HG03521 (cell line): Measurements from ENCODE around the gene TRIM38.
"Not testable (repeated sequence)": the region's sequence is repeated elsewhere in the genome, so short reads cannot be mapped to it uniquely, and the experiment has no call there.

Experiments used
- ATAC-seq: cut with Tn5 transposase; IDR thresholded peaks from one replicate; pipeline ENCODE4 v1.9.1; 2021; ENCODE audit warnings: mild to moderate bottlenecking, moderate library complexity; ENCODE audit not compliant: unreplicated experiment

TRIM38 gene, protein sequence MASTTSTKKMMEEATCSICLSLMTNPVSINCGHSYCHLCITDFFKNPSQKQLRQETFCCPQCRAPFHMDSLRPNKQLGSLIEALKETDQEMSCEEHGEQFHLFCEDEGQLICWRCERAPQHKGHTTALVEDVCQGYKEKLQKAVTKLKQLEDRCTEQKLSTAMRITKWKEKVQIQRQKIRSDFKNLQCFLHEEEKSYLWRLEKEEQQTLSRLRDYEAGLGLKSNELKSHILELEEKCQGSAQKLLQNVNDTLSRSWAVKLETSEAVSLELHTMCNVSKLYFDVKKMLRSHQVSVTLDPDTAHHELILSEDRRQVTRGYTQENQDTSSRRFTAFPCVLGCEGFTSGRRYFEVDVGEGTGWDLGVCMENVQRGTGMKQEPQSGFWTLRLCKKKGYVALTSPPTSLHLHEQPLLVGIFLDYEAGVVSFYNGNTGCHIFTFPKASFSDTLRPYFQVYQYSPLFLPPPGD

DNA sequence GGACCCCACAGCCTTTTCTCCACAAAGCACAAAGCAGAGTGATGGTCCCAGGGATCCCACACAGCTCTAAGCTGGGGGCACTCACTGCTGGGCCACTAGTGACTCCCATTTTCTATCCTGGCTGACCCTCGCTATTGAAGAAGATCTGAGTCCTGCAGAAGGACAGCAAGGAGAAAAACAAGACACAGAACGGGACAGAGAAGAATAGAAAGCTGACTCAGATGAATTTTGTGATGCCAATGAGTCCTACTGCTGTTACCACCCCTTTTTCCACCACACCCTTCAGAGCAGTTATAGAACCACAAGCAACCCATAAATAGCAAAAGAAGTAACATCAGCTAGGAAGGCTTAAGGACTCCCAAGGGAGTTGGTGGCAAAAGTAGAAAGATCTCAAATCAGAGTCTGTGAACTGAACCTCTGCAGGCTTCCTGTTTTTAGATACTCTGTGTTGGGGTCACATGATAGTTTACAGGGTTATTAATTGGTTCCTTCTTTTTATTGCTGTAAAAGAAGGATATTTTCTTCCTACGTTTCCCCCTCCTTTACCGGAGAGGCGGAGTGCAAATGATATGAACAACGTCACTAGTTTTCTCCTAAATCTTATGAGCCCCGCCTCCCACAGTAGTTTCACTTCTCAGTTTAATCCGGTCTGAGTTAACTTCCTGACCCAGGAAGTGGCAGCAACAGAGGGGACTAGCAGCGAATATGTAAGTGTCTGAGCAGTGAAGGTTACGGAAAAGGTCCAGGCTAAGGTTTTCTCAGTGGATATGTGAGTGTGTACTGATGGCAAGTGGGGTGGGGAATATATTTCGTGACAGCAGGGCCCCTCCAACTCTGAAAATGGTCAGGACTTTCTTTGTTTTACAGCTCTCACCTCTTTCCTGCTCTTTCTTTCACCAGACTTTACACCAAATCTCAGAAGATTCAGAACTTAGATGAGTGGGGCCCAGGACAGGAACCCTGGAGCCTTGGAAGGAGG lies at the start of gene TRIM38:
TRIM38 (plus strand) TSS at position 654 of the 979 bp plus-strand sequence. CDS start 3,721 bp downstream, outside the sequence.
- ATAC-seq, result peak; percentile 69

DNA sequence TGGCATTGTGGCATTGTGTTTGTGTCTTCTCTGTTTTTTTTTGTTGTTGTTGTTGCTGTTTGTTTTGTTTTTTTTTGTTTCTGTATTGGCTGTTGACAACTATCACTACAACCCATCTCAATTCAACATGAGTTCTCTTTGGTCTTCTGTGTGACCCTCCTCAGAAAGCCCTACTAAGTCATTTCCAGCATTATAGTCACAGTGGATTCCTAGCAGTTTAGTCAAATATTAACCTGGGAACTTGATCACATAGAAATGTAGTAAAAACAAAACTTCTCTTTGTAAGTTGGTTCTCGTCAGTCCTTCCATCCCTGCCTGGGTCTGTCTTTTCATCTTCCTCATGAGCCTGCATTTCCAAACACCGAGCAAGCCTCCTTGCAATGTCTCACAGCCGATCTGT lies 48.9 kb upstream of the TRIM38 start:
- ATAC-seq, result no peak

DNA sequence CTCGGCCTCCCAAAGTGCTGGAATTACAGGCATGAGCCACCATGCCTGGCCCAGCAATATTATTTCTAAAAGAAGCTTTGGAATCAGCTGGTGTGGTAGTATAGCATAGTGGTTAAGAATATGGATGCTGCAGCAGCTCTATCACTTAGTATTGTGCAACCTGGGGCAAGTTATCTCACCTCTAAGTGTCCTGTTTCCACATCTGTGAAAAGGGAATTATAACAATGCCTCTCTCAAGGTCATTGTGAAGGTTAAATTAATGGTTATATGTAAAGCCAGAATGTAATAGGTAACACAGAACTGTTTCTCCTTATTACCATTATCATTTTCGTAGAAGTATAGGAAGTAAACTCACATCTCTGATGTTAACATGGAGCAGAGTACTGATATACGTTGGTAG lies 46.3 kb upstream of the TRIM38 start:
- no peak for ATAC-seq

DNA sequence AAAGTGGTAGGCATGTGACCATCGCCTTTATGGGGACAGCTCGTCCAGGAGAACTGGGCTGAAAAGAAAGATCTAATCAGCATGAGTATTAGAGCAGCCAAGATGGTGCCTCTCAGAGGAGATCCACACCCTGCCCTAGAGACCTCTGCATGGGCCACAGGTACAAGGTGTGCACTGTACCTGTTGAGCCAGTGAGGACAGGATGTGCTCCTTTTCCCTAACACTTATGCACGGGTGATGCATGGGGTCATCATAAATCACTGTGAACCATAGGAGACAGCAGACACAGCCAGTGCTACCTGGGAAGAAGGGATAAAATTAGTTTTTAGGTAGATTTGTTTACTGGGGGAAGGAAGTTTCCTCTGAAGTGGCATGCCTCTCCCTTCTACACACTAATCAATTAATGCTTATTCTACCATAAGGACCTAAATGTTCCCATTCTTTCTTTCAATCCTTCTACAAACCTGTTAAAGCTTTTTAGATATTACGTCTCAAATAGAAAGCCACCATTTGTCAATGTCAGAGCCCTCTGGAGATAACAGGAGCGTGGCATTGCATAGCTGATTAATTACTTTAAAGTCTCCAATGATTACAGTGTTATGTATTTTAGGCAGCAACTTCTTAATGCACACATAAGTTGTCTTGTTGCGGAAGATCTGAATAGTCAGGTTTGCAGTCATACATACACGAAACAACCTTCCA lies 45.7 kb upstream of the TRIM38 start:
- ATAC-seq, result no peak

DNA sequence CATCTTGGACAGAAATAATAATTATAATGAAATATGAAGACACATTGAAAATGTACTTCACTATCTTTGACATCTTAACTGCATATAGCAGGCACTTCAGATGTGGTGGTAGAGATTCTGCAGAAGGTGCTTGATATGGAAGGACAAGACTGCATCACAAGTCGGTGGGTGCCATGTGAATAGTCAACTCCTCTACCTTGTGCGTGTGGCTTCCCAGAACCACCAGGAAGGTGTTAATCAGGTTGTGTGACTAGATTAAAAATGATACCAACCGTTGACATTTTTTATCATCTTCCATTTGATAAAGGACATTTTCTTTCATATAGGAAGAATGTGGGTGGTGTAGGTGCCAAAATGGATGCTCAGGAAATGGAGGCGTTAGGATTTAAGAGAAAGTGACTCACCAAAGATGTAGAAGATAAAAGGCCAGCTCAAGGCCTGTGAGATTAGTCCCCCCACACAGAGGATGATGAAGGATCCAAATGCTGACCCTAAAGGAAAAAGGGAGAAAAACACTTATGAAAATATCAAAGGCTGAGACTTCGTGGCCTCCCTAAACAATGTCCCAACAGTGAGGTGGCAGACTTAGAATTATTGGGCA lies 44.4 kb upstream of the TRIM38 start:
- no peak for ATAC-seq

DNA sequence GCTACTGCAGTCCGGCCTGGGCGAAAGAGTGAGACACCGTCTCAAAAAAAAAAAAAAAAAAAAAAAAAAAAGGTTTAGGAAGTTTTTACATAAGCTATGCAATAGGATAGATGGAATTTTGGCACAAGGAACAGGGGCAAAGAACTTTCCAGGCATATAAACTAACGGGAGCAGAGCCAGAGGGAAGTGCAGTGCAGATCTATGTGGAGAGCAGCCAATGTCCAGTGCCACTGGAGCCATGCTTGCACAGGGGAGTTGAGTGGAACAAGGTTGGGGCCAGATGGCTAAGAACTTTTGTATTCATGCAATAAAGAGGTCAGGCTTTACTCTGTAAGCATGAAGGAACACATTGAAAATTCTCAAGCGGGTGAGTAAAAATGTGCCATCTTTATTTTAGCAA lies 42.9 kb upstream of the TRIM38 start:
- ATAC-seq, result no peak

DNA sequence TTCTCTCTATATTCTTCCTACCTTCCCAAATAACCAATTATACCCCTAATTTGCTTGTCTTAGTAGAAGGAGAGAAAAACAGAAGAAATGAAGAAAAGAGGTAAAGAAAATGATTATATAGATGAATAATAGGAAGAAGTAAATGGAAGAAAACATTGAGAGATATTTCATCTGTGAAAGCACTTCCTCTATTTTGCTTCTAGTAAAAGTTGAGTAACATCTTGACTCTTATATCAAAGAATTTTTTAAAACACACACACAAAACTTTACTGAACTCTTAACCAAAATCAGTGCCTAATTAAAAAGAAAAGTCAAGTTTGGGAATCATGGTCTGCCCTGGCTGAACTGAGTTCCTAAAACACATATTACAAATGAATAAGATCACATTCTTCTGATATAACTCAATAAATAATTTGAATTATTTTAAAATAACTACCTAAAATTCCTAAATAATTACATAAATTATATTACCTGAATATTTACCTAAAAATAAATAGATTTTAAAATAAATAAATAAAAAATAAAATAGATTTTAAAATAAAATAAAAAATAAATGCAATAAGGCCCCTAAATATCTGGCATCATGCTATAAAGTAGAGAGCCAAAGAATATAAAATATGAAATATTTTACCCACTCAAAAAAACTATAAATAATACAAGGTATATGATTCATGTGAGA lies 40.9 kb upstream of the TRIM38 start:
- no peak for ATAC-seq

DNA sequence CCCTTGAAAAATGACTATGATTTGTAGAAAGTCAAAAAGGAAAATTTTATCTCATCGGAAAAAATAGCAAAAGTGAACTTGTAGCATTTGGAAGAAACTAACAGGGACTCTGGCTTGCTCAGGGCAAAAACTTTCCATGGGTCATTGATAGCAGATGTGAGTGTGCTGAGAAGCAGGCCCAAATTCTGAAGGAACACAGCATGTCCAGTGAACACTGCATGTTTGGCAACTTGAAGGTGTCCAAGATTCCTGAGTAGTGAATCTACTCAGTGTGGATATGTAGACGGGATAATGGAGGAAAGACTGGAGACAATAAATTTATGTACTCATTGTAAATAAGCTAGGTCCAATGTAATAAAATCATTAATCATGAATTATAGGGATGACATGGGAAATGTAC lies 40.3 kb upstream of the TRIM38 start:
- no peak for ATAC-seq

DNA sequence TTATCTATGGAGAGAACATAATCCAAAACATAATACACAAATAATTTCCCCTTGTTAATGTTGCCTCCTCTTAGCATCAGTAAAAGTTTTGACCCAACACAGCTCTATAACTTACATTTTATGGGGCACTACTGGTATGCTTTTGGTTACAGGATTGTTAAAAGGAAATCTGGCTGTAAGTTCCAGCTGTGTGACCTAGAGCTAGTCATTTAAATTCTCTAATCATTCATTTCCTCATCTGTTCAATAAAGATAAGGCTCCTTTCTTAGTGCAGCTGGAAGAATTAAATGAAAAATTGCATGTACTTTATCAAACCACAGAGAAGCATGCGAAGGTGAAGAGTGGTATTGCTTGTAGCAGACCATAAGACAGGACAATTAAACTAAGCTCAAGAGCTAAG lies 36.7 kb upstream of the TRIM38 start:
- no peak for ATAC-seq

DNA sequence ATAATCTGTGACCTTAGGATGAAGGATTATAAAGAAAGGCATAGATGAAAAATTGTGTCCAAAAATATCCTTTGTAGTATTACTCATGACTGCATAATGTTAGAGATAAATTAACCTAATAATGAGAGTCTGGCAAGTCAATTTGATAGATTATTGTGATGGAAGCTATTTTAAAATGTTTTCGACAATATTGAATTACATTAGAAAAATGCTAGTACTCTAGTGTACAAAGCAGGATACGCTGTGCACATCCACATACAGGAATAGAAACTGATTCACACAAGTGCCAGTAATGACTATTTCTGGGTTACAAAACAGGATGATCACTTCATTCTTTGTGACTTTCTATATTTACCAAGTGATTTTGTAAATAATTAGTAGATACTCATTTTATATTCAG lies 35.4 kb upstream of the TRIM38 start:
- ATAC-seq, result no peak

DNA sequence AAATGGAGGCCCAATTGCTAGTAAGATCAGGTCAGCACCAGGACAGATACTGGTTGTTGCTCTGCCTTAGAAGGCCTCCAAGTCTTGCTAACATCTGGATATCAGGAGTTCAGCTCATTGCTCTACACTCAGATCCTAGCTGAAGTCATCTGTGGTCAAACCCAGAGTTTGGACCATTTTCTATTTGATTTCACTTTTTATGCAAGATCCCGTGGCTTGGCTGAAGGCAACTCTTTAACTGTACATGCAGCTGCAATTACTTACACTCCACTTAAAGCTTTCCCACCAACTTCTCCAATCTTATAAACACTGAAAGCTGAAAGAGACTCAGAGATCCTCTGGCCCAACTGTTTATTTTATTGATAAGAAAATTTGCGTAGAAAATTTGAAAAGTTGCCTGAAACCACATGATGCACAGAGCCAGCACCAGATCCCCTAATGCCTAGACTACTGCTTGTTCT lies 34.8 kb upstream of the TRIM38 start:
- ATAC-seq, result no peak

DNA sequence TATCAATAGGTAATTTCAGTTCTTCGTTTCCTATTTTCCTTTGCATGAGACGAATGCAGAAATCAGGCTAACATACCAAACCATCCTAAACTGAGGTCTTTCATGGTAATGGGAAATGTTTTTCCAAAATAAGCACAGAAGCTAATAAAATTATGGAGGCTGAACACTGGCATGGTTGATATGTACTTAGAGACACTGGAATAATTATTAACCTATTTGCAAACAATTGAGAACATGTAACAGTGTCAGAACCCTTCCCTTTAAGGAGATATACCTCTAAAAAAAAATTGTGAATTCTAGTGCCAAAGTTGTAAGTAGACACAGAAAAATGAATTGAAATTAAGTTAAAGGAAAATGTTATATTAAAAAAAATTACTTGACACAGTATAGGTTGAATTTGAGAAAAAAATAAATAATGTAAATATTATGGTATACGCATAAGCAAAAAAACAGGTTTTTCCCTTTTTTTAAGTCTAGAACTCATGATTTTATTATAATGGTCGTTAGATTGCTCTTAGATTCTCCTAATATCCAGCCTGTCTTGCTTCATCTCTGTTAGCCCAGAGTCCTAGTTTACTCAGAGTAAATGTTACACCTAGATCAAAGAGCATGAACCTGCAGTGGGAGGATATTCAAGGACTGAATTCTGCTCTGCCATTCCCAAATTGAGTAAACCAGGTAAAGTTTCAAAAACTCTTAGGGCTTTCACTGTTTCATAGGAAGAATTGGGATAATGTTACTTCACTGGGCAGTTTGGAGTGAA lies 33.9 kb upstream of the TRIM38 start:
- ATAC-seq, result no peak

DNA sequence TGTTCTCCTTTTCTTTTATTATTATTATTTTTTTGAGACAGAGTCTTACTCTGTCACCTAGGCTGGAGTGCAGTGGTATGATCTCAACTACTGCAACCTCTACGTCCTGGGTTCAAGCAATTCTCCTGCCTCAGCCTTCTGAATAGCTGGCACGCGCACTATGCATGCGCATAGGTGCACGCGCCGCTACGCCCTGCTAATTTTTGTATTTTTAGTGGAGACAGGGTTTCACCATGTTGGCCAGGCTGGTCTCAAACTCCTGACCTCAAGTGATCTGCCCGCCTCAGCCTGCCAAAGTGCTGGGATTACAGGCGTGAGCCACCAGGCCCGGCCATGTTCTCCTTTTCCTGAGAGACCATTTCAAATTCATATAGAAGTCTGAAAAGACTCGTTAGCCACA lies 32.8 kb upstream of the TRIM38 start:
- ATAC-seq, result not testable (repeated sequence)

DNA sequence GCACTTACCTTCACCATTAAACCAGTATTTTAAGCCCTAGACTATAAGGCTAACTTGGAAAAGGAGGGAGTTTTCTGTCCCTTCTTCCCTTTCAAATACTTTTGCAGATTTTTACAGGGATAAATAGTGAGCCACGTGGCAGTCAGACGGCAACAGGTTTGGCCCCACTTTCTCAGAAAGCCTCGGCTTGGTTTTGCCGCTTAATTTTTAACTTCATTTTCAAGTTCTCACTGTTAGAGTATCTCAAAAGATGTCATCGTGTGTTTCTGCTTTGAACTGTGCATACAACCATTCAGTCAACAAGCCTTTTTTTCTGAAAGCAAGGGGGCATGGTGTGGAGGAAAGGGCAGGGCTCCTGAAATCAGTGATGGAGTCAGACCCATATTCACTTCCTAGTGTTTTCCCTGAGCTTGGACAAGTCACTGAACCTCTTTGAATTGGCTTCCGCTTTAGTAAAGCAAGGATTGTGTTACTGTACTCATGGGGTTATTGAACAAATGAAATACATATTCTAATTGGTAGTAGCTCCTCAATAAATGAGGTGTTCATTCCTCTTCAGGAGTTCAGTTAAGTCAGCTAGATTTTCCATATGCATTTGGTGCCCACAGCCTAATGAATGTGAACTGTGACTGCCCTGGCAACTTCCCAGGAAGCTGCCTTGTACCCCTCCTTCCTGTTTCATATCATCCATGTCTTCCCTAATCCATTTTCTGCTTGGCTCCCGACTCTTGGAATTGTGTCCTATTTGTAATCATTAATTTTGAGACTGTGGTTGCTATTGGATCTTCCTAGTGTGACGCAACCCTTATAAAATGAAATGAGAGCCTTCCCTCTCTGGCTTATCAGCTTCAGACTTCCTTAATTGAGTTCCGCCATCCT lies 31.8 kb upstream of the TRIM38 start, which contains the start of gene SLC17A2:
SLC17A2 (minus strand) TSS at position 160 of the 879 bp plus-strand sequence. CDS start 4,895 bp downstream, outside the sequence.
- ATAC-seq, result no peak

DNA sequence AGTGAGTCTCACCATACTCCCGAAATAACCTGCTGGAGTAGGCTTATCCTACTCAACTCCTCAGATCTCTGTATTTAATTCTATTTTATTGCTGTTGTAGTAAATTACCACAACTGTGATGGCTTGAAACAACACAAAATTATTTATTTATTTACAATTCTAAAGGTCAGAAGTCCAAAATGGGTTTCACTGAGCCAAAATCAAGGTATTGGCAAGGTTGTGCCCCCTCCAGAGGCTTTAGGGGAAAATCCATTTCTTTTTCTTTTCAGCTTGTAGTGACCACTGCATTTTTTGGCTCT lies 31.2 kb upstream of the TRIM38 start:
- no peak for ATAC-seq

DNA sequence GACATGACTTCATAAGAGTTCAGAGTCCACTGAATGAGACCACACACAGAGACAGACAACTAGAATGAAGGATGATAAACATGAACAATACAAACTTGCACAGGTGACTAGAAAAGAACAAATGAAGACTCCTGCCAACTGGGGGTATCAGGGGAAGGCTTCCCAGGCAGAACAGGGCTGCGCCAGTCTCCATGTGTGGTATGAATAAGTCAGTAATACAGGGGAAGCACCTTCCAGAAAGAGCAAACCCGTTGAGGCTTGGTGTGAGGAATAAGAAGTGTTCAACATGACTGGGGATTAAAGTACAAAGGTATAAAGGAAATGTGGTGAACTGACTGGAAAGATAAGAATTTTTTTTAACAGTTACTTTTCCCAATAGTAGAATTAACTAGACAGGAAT lies 28.4 kb upstream of the TRIM38 start:
- ATAC-seq, result no peak

DNA sequence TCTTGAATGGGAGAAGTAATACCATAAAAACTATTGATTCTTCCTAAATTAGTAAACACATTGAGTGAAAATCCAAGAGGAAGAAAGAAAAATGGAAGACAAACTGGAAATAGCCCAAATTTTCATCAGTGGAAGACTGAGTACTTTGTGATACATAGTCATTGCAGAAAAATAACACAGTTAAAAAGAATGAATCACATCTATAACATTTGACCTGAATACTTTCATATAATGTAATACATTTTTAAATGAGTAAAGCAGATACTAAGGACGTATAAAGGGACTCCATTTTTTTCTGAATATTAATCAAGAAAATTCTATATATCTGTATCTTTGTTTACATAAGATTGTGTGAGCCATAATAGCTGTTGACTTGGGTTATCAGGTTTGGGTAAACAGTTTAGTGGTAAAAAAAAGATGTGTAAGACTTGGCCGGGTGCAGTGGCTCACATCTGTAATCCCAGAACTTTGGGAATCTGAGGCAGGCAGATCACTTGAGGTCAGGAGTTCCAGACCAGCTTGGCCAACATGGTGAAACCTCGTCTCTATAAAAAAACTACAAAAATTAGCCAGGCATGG lies 27.8 kb upstream of the TRIM38 start:
- ATAC-seq, result no peak

DNA sequence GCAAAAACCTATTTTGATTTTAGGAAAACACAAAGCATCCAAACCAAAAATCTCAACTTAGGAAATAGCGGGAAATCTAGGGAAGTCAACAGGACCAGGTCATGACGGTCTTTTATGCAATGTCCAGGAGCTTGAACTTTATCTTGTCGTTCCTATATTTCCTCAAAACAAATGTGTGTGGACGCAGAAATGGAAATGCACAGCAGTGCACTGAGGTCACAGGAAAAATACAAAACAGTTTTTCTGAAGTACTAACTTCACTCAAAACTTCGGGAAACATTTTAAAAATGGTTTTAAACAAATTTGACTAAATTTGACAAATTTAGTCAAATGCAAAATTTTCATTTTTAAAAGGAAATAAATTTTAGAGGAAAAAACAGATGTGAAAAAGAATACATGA lies 26.6 kb upstream of the TRIM38 start:
- no peak for ATAC-seq
